H1 (cell line): ENCODE results near the gene ALDH4A1. TPM values are rescaled to one million over a fixed set of nuclear protein-coding genes. Genes with fewer than 3 reads are reported as not detected.

Experiments
- CTCF ChIP-seq, 3 experiments: IDR thresholded peaks; 1 replicate in 2 of 3; 2 replicates in 1 of 3; pipeline versions ENCODE4 v1.5.1 to v1.6.1; 2011; ENCODE audit warnings: low read length in 3 of 3, mild to moderate bottlenecking in 3 of 3, inconsistent platforms in 2 of 3, low read depth in 1 of 3, moderate library complexity in 1 of 3; ENCODE audit not compliant: insufficient read depth in 1 of 3; ENCODE audit errors: control extremely low read depth in 1 of 3
- polyA plus RNA-seq, 7 experiments: library from polyadenylated mRNA; depleted of rRNA in 3 of 7; stranded (reverse) in 5 of 7; unstranded in 2 of 7; fragments of >200 nt in 5 of 7; fragments of 200-250 nt in 2 of 7; gene quantifications; 1 replicate in 5 of 7; 2 replicates in 1 of 7; 4 replicates in 1 of 7; pipeline versions ENCODE4 v1.2.1 to v1.2.3, GENCODE V29; 2011 to 2013; ENCODE audit warnings: missing spikeins in 2 of 7, mixed read lengths in 2 of 7
- total RNA-seq: library from RNA; stranded (reverse); fragmentation: NEBNext Ultra II Directional; extraction: Animal tissue kit (Norgen Biotek cat#: 25700); gene quantifications from 2 replicates; pipeline ENCODE4 v1.2.1, GENCODE V29; 2021

ALDH4A1 gene
- total and polyA plus RNA-seq, 2 of the 8 experiments (the other 6 are each of a cell fraction or from before 2014, with no cell fraction given), result 30.3 to 35.9 TPM

GRCh38 chr1:18927082-18927653 lies 24.8 kb upstream of the ALDH4A1 start (continued):
- no peak for TF ChIP-seq CTCF (IDR thresholded peaks at IDR 0.05; ENCODE audit: control extremely low read depth in 1 of 3, insufficient read depth in 1 of 3, low read depth in 1 of 3, low read length in 3 of 3)
